Trophoblast cell (in vitro differentiated cells and primary cell): ENCODE data around the gene TMEM208.
A peak's percentile ranks its signal among the peaks of the same experiment; 100 is the strongest.

Experiments used
- DNase-seq, 2 donors: peaks; one replicate each; pipeline ENCODE4 v3.0.0-alpha.2; 2016
- H2AFZ ChIP-seq: 2 replicates; pipeline ENCODE4 v1.6.1; 2013; ENCODE audit warnings: low read length, moderate library complexity, mild to moderate bottlenecking; ENCODE audit not compliant: insufficient read depth, poor library complexity
- H2AK5ac ChIP-seq: 2 replicates; pipeline ENCODE4 v1.6.1; 2013; ENCODE audit warnings: mild to moderate bottlenecking, low read length
- H2BK120ac ChIP-seq: 2 replicates; pipeline ENCODE4 v1.6.1; 2013; ENCODE audit warnings: low read length, mild to moderate bottlenecking, moderate library complexity; ENCODE audit not compliant: insufficient read depth, poor library complexity
- H2BK12ac ChIP-seq: 2 replicates; pipeline ENCODE4 v1.6.1; 2013; ENCODE audit warnings: mild to moderate bottlenecking, low read length, moderate library complexity
- H2BK5ac ChIP-seq: 2 replicates; pipeline ENCODE4 v1.6.1; 2013; ENCODE audit warnings: low read length, low read depth, moderate library complexity, mild to moderate bottlenecking; ENCODE audit not compliant: poor library complexity
- H3K14ac ChIP-seq: 2 replicates; pipeline ENCODE4 v1.6.1; 2013; ENCODE audit warnings: mild to moderate bottlenecking, low read length
- H3K18ac ChIP-seq: 2 replicates; pipeline ENCODE4 v1.6.1; 2013; ENCODE audit warnings: mild to moderate bottlenecking, low read length
- H3K23ac ChIP-seq: 2 replicates; pipeline ENCODE4 v1.6.1; 2013; ENCODE audit warnings: low read length
- H3K27ac ChIP-seq: 2 replicates; pipeline ENCODE4 v1.5.1; 2013; ENCODE audit warnings: low read depth, mild to moderate bottlenecking, inconsistent platforms, low read length, moderate library complexity
- H3K27me3 ChIP-seq: 2 replicates; pipeline ENCODE4 v1.6.1; 2013; ENCODE audit warnings: inconsistent platforms, mild to moderate bottlenecking, low read length, moderate library complexity; ENCODE audit not compliant: insufficient read depth
- H3K36me3 ChIP-seq, 2 experiments: 1 replicate in 1 of 2; 2 replicates in 1 of 2; pipeline ENCODE4 v1.6.1; 2013; ENCODE audit warnings: low read length in 2 of 2, mild to moderate bottlenecking in 2 of 2, moderate library complexity in 1 of 2; ENCODE audit not compliant: insufficient read depth in 2 of 2, control insufficient read depth in 1 of 2
- H3K4ac ChIP-seq: 2 replicates; pipeline ENCODE4 v1.6.1; 2013; ENCODE audit warnings: low read depth, mild to moderate bottlenecking, low read length, moderate library complexity
- H3K4me1 ChIP-seq, 2 experiments: 1 replicate in 1 of 2; 2 replicates in 1 of 2; pipeline ENCODE4 v1.6.1; 2013; ENCODE audit warnings: low read length in 2 of 2, mild to moderate bottlenecking in 2 of 2, moderate library complexity in 1 of 2; ENCODE audit not compliant: insufficient read depth in 2 of 2, control insufficient read depth in 1 of 2
- H3K4me2 ChIP-seq: 2 replicates; pipeline ENCODE4 v1.6.1; 2013; ENCODE audit warnings: inconsistent platforms, mild to moderate bottlenecking, low read length, moderate library complexity
- H3K4me3 ChIP-seq: 2 replicates; pipeline ENCODE4 v1.5.1; 2013; ENCODE audit warnings: mild to moderate bottlenecking, low read depth, low read length, inconsistent platforms
- H3K79me1 ChIP-seq: one replicate; pipeline ENCODE4 v1.6.1; 2013; ENCODE audit warnings: low read length
- H3K79me2 ChIP-seq: 2 replicates; pipeline ENCODE4 v1.6.1; 2013; ENCODE audit warnings: low read length, mild to moderate bottlenecking; ENCODE audit not compliant: control insufficient read depth, insufficient read depth, poor library complexity
- H3K9ac ChIP-seq: 2 replicates; pipeline ENCODE4 v1.6.1; 2013; ENCODE audit warnings: mild to moderate bottlenecking, low read length
- H3K9me3 ChIP-seq: 2 replicates; pipeline ENCODE4 v1.6.1; 2013; ENCODE audit warnings: low read depth, mild to moderate bottlenecking, control low read depth, inconsistent platforms, low read length; ENCODE audit not compliant: insufficient read depth
- H4K12ac ChIP-seq: 2 replicates; pipeline ENCODE4 v1.6.1; 2013; ENCODE audit warnings: low read depth, mild to moderate bottlenecking, low read length, moderate library complexity
- H4K8ac ChIP-seq: 2 replicates; pipeline ENCODE4 v1.6.1; 2013; ENCODE audit warnings: low read depth, mild to moderate bottlenecking, low read length, moderate library complexity
- H4K91ac ChIP-seq: one replicate; pipeline ENCODE4 v1.6.1; 2013; ENCODE audit warnings: low read depth, mild to moderate bottlenecking, low read length, moderate library complexity
- WGBS: extraction: QIAGEN DNeasy Blood & Tissue Kit; methylation state at CpG from one replicate; pipeline ENCODE4 v1.1.7; 2013; ENCODE audit warnings: missing lambda C conversion rate; ENCODE audit not compliant: insufficient read length, insufficient coverage; ENCODE audit errors: extremely low coverage; 5-methylcytosine and 5-hydroxymethylcytosine counted together

Gene TMEM208

GRCh38 chr16:67234180-67234597, 7.3 kb downstream of the TMEM208 start:
- no peak overlapping the region for H2AFZ ChIP-seq
- no peak overlapping the region for H2BK12ac ChIP-seq
- H3K36me3 ChIP-seq: peaks cover 60 to 62% of the 10 kb centered on the region in 2 experiments
- no peak overlapping the region for H4K91ac ChIP-seq
- H3K4me1 ChIP-seq: no peaks in the 10 kb centered on the region
- H3K79me2 ChIP-seq: no peaks in the 10 kb centered on the region
- no peak overlapping the region for H3K27ac ChIP-seq
- H4K12ac ChIP-seq: no peak overlapping the region
- no peak for DNase-seq
- WGBS: no CpG with 5 or more reads among the region's 10 CpGs
- H3K9me3 ChIP-seq: no peaks in the 10 kb centered on the region
- H3K9ac ChIP-seq: no peak overlapping the region
- no peak overlapping the region for H3K4me3 ChIP-seq
- H3K4ac ChIP-seq: no peak overlapping the region
- H3K23ac ChIP-seq: no peak overlapping the region
- no peak overlapping the region for H4K8ac ChIP-seq
- no peak overlapping the region for H3K18ac ChIP-seq
- H3K14ac ChIP-seq: no peak overlapping the region
- no peak overlapping the region for H2BK5ac ChIP-seq
- H3K27me3 ChIP-seq: no peaks in the 10 kb centered on the region
- H3K79me1 ChIP-seq: no peaks in the 10 kb centered on the region
- H2BK120ac ChIP-seq: no peak overlapping the region
- no peak overlapping the region for H2AK5ac ChIP-seq
- H3K4me2 ChIP-seq: no peak overlapping the region

GRCh38 chr16:67235816-67236562, 9.1 kb downstream of the TMEM208 start:
- Histone ChIP-seq H2AFZ (no peak overlapping the region), H3K18ac (no peak overlapping the region), H4K8ac (no peak overlapping the region), H3K36me3 (peaks cover 42 to 44% of the 10 kb centered on the region in 2 experiments), H3K27ac (no peak overlapping the region), H2BK12ac (peak overlapping the region; percentile 37), H2BK120ac (no peak overlapping the region), H3K4me3 (no peak overlapping the region), H3K14ac (no peak overlapping the region), H3K79me1 (peaks cover 6% of the 10 kb centered on the region), H2AK5ac (no peak overlapping the region), H3K27me3 (no peaks in the 10 kb centered on the region), H4K91ac (no peak overlapping the region), H3K9me3 (no peaks in the 10 kb centered on the region), H3K4me2 (no peak overlapping the region), H3K4ac (no peak overlapping the region), H3K9ac (no peak overlapping the region), H2BK5ac (no peak overlapping the region), H3K4me1 (peaks cover 6 to 7% of the 10 kb centered on the region in 2 experiments), H4K12ac (no peak overlapping the region), H3K23ac (no peak overlapping the region), H3K79me2 (peaks cover 2% of the 10 kb centered on the region)
- no CpG with 5 or more reads among the region's 17 CpGs for WGBS
- DNase-seq: no peak

- Histone ChIP-seq H3K4me3 (no peak overlapping the region), H2BK5ac (no peak overlapping the region), H3K27ac (no peak overlapping the region), H3K4me2 (no peak overlapping the region), H2AFZ (no peak overlapping the region), H4K12ac (no peak overlapping the region), H3K23ac (no peak overlapping the region), H2BK120ac (no peak overlapping the region), H3K14ac (no peak overlapping the region), H2AK5ac (no peak overlapping the region), H4K8ac (no peak overlapping the region), H2BK12ac (no peak overlapping the region), H3K27me3 (no peaks in the 10 kb centered on the region), H4K91ac (no peak overlapping the region), H3K9ac (no peak overlapping the region), H3K36me3 (peaks cover 35 to 36% of the 10 kb centered on the region in 2 experiments), H3K4ac (no peak overlapping the region), H3K9me3 (no peaks in the 10 kb centered on the region), H3K4me1 (peaks cover 14 to 15% of the 10 kb centered on the region in 2 experiments), H3K79me2 (peaks cover 2% of the 10 kb centered on the region), H3K18ac (no peak overlapping the region), H3K79me1 (peaks cover 13% of the 10 kb centered on the region)
- DNase-seq: peak; percentile 34 to 42
- no CpG with 5 or more reads among the region's 50 CpGs for WGBS
Measured at GRCh38 chr16:67236563-67237395, 9.8 kb downstream of the TMEM208 start.

GRCh38 chr16:67237396-67238277, 10.7 kb downstream of the TMEM208 start:
- no peak overlapping the region for H3K9ac ChIP-seq
- H3K4me2 ChIP-seq: no peak overlapping the region
- no peak overlapping the region for H3K4ac ChIP-seq
- no peak overlapping the region for H2AK5ac ChIP-seq
- H2BK5ac ChIP-seq: no peak overlapping the region
- no peaks in the 10 kb centered on the region for H3K27me3 ChIP-seq
- H3K14ac ChIP-seq: no peak overlapping the region
- H3K79me2 ChIP-seq: peaks cover 2% of the 10 kb centered on the region
- peaks cover 20 to 23% of the 10 kb centered on the region in 2 experiments for H3K4me1 ChIP-seq
- no peak overlapping the region for H3K23ac ChIP-seq
- H2BK12ac ChIP-seq: no peak overlapping the region
- no peak overlapping the region for H3K27ac ChIP-seq
- H3K36me3 ChIP-seq: peaks cover 32 to 33% of the 10 kb centered on the region in 2 experiments
- H3K18ac ChIP-seq: no peak overlapping the region
- no peak overlapping the region for H2BK120ac ChIP-seq
- H3K4me3 ChIP-seq: no peak overlapping the region
- no CpG with 5 or more reads among the region's 16 CpGs for WGBS
- H3K79me1 ChIP-seq: peaks cover 16% of the 10 kb centered on the region
- H2AFZ ChIP-seq: no peak overlapping the region
- no peak overlapping the region for H4K12ac ChIP-seq
- no peak overlapping the region for H4K8ac ChIP-seq
- H4K91ac ChIP-seq: no peak overlapping the region
- H3K9me3 ChIP-seq: no peaks in the 10 kb centered on the region
- DNase-seq: no peak
